COLO829 (cell line): ENCODE results near the gene IL18.
"Not testable (repeated sequence)": the region's sequence is repeated elsewhere in the genome, so short reads cannot be mapped to it uniquely, and the experiment has no call there.

ENCODE experiments used
- DNase-seq: peaks from one replicate; pipeline ENCODE4 v3.0.0; 2012; ENCODE audit warnings: low spot score

The IL18 gene

GRCh38 chr11:112163875-112164685, at the start of gene IL18:
TSS of gene IL18 (minus strand) at chr11:112164094. CDS start at chr11:112155053, 9,041 bp downstream.
- no peak for DNase-seq

GRCh38 chr11:112212710-112213109, 48.8 kb upstream of the IL18 start:
- no peak for DNase-seq

GRCh38 chr11:112212290-112212689, 48.4 kb upstream of the IL18 start:
- no peak for DNase-seq

GRCh38 chr11:112211536-112211935, 47.6 kb upstream of the IL18 start:
- no peak for DNase-seq

GRCh38 chr11:112210890-112211289, 47.0 kb upstream of the IL18 start:
- no peak for DNase-seq

GRCh38 chr11:112206071-112206470, 42.2 kb upstream of the IL18 start:
- no peak for DNase-seq

GRCh38 chr11:112200252-112200651, 36.4 kb upstream of the IL18 start:
- no peak for DNase-seq

- DNase-seq: not testable (repeated sequence)
Measured at GRCh38 chr11:112199101-112199500, 35.2 kb upstream of the IL18 start.

GRCh38 chr11:112196519-112197087, 32.7 kb upstream of the IL18 start:
- no peak for DNase-seq

- no peak for DNase-seq
Measured at GRCh38 chr11:112195951-112196351, 32.1 kb upstream of the IL18 start.

- DNase-seq: not testable (repeated sequence)
Measured at GRCh38 chr11:112195113-112195512, 31.2 kb upstream of the IL18 start.

GRCh38 chr11:112186304-112186703, 22.4 kb upstream of the IL18 start:
- no peak for DNase-seq

GRCh38 chr11:112185883-112186282, 22.0 kb upstream of the IL18 start:
- no peak for DNase-seq

GRCh38 chr11:112182867-112183266, 19.0 kb upstream of the IL18 start:
- no peak for DNase-seq

GRCh38 chr11:112179601-112180000, 15.7 kb upstream of the IL18 start:
- DNase-seq: no peak

- no peak for DNase-seq
Measured at GRCh38 chr11:112178936-112179335, 15.0 kb upstream of the IL18 start.

GRCh38 chr11:112178428-112178827, 14.5 kb upstream of the IL18 start:
- no peak for DNase-seq

GRCh38 chr11:112177589-112177988, 13.7 kb upstream of the IL18 start:
- no peak for DNase-seq

- no peak for DNase-seq
Measured at GRCh38 chr11:112176077-112176476, 12.2 kb upstream of the IL18 start.

GRCh38 chr11:112175599-112175952, 11.7 kb upstream of the IL18 start:
- DNase-seq: no peak

- peak; percentile 72 for DNase-seq
Measured at GRCh38 chr11:112174789-112175598, 11.1 kb upstream of the IL18 start, which contains the start of gene BCO2. TSS of gene BCO2 (plus strand) at chr11:112175512. CDS start at chr11:112175602, 90 bp downstream.

GRCh38 chr11:112173152-112173551, 9.3 kb upstream of the IL18 start:
- no peak for DNase-seq
